NOMO-1 treated with DMSO at 0.1 percent for 48 hours (cell line): ENCODE results near the gene MED27.
"Not testable (repeated sequence)": the region's sequence is repeated elsewhere in the genome, so short reads cannot be mapped to it uniquely, and the experiment has no call there.

Experiments used
- DNase-seq: peaks from one replicate; lab custom pipeline; 2025; ENCODE audit not compliant: unreplicated experiment; lab: John Stamatoyannopoulos, UW

MED27 gene

GRCh38 chr9:132077881-132078698 lies 1.6 kb downstream of the MED27 start:
- no peak for DNase-seq

GRCh38 chr9:132075853-132076252 lies 3.8 kb downstream of the MED27 start:
- no peak for DNase-seq

DNA sequence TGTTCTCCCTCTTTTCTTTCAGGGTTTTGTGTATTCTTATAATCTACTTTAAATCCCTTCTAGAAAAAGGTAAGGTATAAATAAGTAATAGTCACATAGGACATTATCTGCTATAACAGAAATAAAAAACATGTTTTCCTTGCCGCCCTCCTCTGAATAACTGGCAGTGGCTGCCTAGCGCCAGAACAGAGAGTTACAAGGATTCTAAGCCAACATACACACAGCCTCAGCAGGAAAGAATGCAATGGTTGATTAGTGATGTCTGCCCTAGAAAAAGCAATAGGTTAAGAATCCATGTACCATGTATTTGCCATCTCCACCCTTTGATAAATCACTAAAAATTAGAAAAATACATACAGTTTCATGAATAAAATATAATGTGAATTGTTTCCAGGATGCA lies 4.9 kb downstream of the MED27 start:
- no peak for DNase-seq

DNA sequence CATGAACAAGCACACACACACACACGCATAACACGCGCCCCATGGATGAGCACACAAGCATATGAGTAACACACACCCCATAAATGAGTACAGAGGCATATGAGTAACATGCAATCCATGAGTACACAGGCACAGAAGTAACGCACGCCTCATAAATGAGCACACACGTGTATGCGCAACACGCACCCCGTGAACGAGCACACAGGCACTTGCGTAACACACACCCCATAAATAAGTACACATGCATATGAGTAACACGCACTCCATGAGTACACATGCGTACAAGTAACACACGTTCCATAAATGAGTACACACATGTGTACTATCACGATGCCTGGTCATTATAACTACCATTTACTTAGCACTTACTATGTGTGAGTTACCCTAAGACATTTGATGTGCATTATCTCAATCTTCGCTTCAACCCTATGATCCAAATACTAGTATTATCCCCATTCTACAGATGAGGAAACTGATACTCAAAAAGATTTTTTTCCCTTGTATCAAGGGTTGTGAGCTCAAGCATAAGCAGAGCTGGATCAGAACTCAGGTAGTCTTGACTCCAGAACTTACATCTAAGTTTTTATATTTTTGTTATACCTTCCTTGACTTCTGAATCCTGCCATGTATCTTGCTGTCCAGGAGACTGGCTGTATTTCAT lies 7.7 kb downstream of the MED27 start:
- DNase-seq = no peak

DNA sequence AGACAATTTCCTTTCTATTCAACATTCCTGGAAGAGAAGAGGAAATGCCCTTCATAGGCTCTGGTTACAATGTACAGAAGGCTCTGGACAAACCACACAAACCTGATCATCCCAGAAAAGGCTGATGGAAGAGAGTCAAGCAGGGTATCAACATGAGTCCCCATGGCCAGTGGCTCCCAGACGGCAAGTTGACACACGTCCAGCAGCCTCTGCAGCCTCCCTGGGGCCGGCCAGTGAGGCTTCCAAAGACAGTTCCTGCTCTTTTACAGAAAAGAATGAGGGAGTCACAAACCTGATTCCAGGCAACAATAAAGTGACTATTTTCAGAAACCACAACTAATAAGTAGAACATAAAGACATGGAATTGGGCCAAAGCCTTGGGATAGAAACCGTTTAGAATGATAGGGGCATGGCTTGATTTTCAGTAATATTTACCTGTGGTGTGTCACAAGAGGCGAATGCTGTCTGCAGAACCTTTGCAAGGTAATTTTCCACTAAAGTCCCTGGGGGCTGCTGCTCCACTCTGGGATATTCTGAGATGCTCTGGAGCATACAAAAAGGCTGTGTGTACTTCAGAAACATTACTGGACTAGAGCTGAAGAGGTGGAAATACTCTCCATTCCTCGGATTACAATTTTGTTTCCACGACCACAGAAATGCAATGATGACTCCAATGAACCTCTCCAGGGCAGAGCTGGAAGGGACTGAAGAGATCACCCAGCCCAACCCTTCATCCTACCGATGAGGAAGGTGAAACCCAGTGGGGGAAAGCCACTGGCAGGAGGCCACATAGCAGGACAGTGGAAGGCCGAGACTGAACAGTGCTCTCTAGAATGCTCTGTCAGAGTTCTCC lies 10.4 kb downstream of the MED27 start:
- DNase-seq = no peak

- DNase-seq = no peak
Measured at GRCh38 chr9:132068605-132069004, 11.1 kb downstream of the MED27 start.

DNA sequence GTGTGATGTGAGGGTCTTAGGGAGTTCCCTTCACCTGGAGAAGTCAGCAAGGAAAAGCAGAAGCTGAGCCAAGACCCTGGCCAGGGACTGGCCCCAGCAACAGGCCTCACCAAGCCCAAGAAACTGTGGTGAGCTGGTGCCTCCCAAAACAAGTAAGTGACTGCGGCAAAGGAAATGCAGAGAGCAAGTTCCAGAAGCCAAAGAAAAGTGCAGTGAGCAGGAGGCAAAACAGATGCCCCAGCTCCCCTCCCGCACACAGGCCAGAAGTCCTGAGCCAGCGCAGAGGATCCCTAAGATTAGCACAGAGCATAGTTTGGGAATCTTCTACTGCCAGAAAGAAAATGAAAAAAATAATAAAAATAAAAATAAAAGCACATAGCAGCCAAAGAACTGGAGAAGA lies 13.2 kb downstream of the MED27 start:
- no peak for DNase-seq

DNA sequence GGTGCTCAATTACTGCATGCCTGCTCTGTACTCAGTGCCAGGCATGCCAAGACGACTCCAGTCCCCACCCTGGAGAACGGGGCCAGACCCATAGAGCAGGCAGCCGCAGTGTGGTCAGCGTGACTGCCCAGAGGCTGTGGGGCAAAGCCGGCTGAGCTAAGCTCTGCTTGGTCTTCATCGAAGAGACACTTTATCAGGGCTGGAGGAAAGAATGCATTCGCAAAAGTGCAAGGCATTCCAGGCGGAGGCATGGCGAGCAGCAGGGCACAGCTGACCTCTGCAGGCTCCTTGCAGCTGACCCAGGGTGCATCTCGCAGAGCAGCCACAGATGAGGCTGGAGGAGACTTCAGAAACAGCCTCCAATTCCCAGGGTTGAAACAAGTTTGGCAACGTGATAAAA lies 13.6 kb downstream of the MED27 start:
- DNase-seq = no peak

DNA sequence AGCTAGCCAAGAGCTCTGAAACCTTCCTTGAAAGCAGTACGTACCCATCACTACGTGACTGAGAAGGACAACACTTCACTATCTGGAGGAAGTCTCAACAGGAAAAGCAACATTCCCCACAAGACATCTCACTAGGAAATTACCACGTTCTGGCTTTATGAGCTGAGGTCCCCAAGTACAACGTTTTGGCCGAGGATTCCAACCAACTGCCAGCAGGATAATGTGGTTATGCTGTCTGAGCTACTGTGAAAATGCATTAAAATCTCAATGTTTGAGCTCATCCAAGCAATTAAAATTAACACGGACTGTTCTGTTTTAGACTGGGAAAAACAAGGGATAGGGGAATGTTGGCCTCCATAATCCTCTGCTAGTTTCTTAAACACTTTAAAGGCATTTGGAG lies 16.4 kb downstream of the MED27 start:
- no peak for DNase-seq

DNA sequence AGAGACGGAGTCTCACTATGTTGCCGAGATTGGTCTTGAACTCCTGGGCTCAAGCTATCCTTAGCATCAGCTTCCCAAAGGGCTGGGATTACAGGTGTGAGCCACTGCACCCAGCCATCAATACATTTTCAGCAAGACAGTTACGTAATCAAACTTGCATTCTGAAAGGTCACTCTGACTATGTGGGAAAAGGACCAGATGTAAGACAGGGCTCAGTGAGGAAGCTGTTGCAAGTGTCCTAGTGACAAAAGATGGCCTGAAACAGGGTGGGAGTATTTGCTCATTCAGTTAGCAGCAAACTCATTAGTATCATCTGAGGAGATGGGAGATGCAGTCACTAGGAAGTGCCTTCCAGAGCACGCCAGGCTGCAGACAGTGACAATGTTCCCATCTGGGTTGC lies 16.9 kb downstream of the MED27 start:
- no peak for DNase-seq

- no peak for DNase-seq
Measured at GRCh38 chr9:132061526-132061925, 18.1 kb downstream of the MED27 start.

DNA sequence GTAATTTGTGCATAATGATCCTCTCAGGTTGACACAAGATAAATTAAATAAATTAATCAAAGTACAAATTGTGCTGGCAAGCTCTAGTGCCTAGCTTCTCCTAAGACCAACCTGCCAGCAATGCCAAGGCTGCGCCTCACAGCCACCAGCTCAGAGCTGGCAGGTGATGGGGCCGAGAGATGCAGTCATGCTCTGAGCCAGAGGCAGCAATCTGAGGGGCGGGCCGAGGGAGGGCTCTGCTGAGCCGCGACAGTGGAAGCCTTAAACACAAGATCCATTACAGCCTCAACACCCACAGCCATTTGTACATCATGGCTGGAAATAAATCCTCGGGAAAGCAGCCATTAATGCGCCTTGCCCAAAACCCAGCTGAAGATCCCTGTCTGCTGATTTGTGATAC lies 20.3 kb downstream of the MED27 start:
- no peak for DNase-seq

- not testable (repeated sequence) for DNase-seq
Measured at GRCh38 chr9:132058226-132058625, 21.4 kb downstream of the MED27 start.

GRCh38 chr9:132056717-132057560 lies 22.7 kb downstream of the MED27 start:
- no peak for DNase-seq

GRCh38 chr9:132055756-132056155 lies 23.9 kb downstream of the MED27 start:
- no peak for DNase-seq

GRCh38 chr9:132054024-132054423 lies 25.6 kb downstream of the MED27 start:
- no peak for DNase-seq

DNA sequence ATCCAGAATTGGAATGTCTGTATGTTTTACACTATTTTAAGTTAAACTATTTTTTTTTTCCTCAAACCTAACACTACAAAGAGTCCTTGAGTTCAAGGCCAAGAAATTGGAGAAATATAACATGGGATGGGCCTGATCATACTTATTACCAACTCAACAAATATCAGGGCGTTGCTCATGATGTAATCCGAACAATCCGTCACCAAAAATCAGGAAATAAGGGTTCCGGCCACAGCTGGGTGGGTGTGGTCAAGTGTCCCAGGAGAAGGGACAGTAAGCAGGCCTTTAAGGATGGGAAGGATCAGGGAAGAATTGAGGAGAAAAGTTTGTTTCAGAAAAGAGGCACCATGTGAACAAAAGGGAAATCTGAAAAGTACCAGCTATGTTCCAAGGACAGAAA lies 29.8 kb downstream of the MED27 start:
- DNase-seq = no peak

- DNase-seq = no peak
Measured at GRCh38 chr9:132049323-132049882, 30.3 kb downstream of the MED27 start.

- no peak for DNase-seq
Measured at GRCh38 chr9:132048201-132048600, 31.5 kb downstream of the MED27 start.

GRCh38 chr9:132046456-132046855 lies 33.2 kb downstream of the MED27 start:
- DNase-seq = no peak
